Heart right ventricle (tissue), 16 donors: ENCODE results near the gene AASS. TPM values are rescaled to one million over a fixed set of nuclear protein-coding genes. Genes with fewer than 3 reads are reported as not detected.

Experiments used
- ATAC-seq, 8 donors: fragments of 200-7000 bp; cut with Tn5 transposase; one replicate each; pipeline ENCODE4 v1.9.1; 2020; ENCODE audit warnings: mild to moderate bottlenecking in 8 of 8, moderate library complexity in 8 of 8, moderate number of reproducible peaks in 1 of 8
- DNase-seq, 2 donors: peaks; one replicate each; pipeline ENCODE4 v3.0.0-alpha.2; 2020
- H3K27ac ChIP-seq, 10 donors: fragments of 200-600 bp; sonication (generic) in 2 of 10; one replicate each; pipeline versions ENCODE4 v1.5.0 to v1.8.0; 2020 to 2022; ENCODE audit warnings: mild to moderate bottlenecking in 3 of 10
- H3K27me3 ChIP-seq, 7 donors: fragments of 200-600 bp; one replicate each; pipeline ENCODE4 v1.8.0; 2021 to 2022; ENCODE audit warnings: mild to moderate bottlenecking in 2 of 7
- H3K36me3 ChIP-seq, 9 donors: fragments of 200-600 bp; sonication (generic) in 1 of 9; one replicate each; pipeline versions ENCODE4 v1.5.0 to v1.8.0; 2020 to 2022; ENCODE audit warnings: mild to moderate bottlenecking in 2 of 9
- H3K4me1 ChIP-seq, 9 donors: fragments of 200-600 bp; sonication (generic) in 1 of 9; one replicate each; pipeline versions ENCODE4 v1.5.0 to v1.8.0; 2020 to 2022; ENCODE audit warnings: mild to moderate bottlenecking in 4 of 9
- H3K4me3 ChIP-seq, 10 donors: fragments of 200-600 bp; sonication (generic) in 2 of 10; one replicate each; pipeline versions ENCODE4 v1.5.0 to v1.8.0; 2020 to 2022; ENCODE audit warnings: mild to moderate bottlenecking in 7 of 10, moderate library complexity in 2 of 10
- H3K9me3 ChIP-seq, 11 donors: fragments of 200-600 bp in 10 of 11; sonication (generic) in 2 of 11; one replicate each; pipeline versions ENCODE4 v1.5.0 to v1.8.0; 2013 to 2022; ENCODE audit warnings: mild to moderate bottlenecking in 2 of 11, control low read depth in 1 of 11, moderate library complexity in 1 of 11
- WGBS, 2 donors: extraction: QIAGEN DNeasy Blood & Tissue Kit; methylation state at CpG; one replicate each; pipeline ENCODE4 v1.1.7; 2013; ENCODE audit warnings: inconsistent platforms in 1 of 2; 5-methylcytosine and 5-hydroxymethylcytosine counted together
- intact Hi-C, 10 donors: fragments of 100-400 bp; cut with DNase I; formaldehyde crosslinking; loops; one replicate each; pipeline versions ENCODE4 v1.11.1 to v1.14.2; 2022
- polyA plus RNA-seq, 2 donors: library from polyadenylated mRNA; stranded (reverse); fragments of 200-250 nt; gene quantifications; one replicate each; pipeline ENCODE4 v1.2.3, GENCODE V29; 2013
- total RNA-seq, 10 donors: library from RNA; stranded (reverse); fragmentation: NEBNext Ultra II Directional in 3 of 10; extraction: Animal tissue kit (Norgen Biotek cat#: 25700) in 3 of 10; gene quantifications; one replicate each; pipeline versions ENCODE4 v1.2.1 to v1.2.4, GENCODE V29; 2021 to 2023
- TF ChIP-seq, protein P1 (sequence below), 9 donors: fragments of 200-600 bp; sonication (generic) in 2 of 9; IDR thresholded peaks; one replicate each; pipeline versions ENCODE4 v1.5.0 to v1.8.0; 2021 to 2022; ENCODE audit warnings: antibody characterized with exemption in 9 of 9, mild to moderate bottlenecking in 5 of 9, moderate library complexity in 1 of 9
- donor health status: Arrhythmogenic right ventricular cardiomyopathy.
- donor health status: ischemic (EF 13 %, LVEDD 7.1; RV severe dilation, severe dysfunction).
- donor health status: healthy with polysubstance abuse.
- donor health status: DM: no; HTN: yes; CAD: no.
- donor health status: DM: no; HTN: no; CAD: no.
- donor health status: ischemic (EF 25% LVEDD 6.9; RV normal size, moderate dysfunction).
- donor health status: ischemic (EF 25% LVEDD 5.7; RV mildly dilated, moderate dysfunction).
- donor health status: healthy.
- donor health status: DM: yes; HTN: yes; CAD: no.
- donor health status: Ischemic cardiomyopathy.
- donor health status: ischemic (EF 35%, LVEDD 5.7; RV mildly dilated, moderate dysfunction).
- donor health status: nonischemic (EF 11% LVEDD 7.7; RV severe dilation, severe dysfunction).
- donor health status: DM: yes; HTN: yes; CAD: no.
- donor health status: PGD.
- donor health status: ischemic (EF 29% LVEDD 5.4; RV normal size, mild dysfunction).
- donor health status: nonischemic (EF 23%, LVEDD 6.1; RV moderate dilation, normal function).

The AASS gene
- total and polyA plus RNA-seq, 12 donors: 14.6 to 48.1 (median 29.1) TPM

- Histone ChIP-seq H3K4me3 (no peak overlapping the region), H3K27me3 (peaks cover 0 to 6% (median 0%) of the 10 kb centered on the region in 7 donors), H3K4me1 (no peaks in the 10 kb centered on the region), H3K36me3 (no peaks in the 10 kb centered on the region), H3K9me3 (no peaks in the 10 kb centered on the region), H3K27ac (no peak overlapping the region)
- ATAC-seq: no peak
- intact Hi-C loops: no loop called here
- no peak for DNase-seq
- TF ChIP-seq, protein P1, sequence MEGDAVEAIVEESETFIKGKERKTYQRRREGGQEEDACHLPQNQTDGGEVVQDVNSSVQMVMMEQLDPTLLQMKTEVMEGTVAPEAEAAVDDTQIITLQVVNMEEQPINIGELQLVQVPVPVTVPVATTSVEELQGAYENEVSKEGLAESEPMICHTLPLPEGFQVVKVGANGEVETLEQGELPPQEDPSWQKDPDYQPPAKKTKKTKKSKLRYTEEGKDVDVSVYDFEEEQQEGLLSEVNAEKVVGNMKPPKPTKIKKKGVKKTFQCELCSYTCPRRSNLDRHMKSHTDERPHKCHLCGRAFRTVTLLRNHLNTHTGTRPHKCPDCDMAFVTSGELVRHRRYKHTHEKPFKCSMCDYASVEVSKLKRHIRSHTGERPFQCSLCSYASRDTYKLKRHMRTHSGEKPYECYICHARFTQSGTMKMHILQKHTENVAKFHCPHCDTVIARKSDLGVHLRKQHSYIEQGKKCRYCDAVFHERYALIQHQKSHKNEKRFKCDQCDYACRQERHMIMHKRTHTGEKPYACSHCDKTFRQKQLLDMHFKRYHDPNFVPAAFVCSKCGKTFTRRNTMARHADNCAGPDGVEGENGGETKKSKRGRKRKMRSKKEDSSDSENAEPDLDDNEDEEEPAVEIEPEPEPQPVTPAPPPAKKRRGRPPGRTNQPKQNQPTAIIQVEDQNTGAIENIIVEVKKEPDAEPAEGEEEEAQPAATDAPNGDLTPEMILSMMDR (IDR thresholded peaks at IDR 0.05): no peak
- 90 to 91% methylated on average over 1 of the region's 1 CpG for WGBS, 2 donors
These were observed 108.2 kb downstream of the AASS start for GRCh38 chr7:122035876-122036275.

DNA sequence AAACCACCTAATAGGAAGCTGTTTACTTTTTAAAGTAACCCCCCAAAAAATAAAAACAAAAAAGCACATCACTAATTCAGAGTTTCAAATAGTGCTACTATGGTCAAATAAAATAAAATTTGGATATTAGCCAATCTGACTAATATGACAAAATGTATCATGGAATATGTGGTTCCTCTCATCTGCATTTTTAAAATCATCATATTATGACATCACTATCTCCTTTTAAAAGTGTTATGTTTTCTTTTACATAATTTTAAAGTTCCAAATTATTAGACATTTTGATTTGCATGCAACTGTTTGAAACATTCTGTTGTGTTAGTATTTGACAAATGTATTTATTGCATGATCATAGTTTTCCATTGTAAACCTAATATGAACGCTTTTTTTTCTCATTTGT lies 110.4 kb downstream of the AASS start:
- WGBS, 2 donors: 85 to 91% methylated on average over 1 of the region's 1 CpG
- no peak for ATAC-seq
- H3K27ac ChIP-seq: no peak overlapping the region
- H3K27me3 ChIP-seq: peaks cover 0 to 6% (median 0%) of the 10 kb centered on the region in 7 donors
- TF ChIP-seq, protein P1 (IDR thresholded peaks at IDR 0.05): no peak
- no peaks in the 10 kb centered on the region for H3K36me3 ChIP-seq
- H3K4me3 ChIP-seq: no peak overlapping the region
- intact Hi-C loops: no loop called here
- H3K4me1 ChIP-seq: no peaks in the 10 kb centered on the region
- no peaks in the 10 kb centered on the region for H3K9me3 ChIP-seq
- no peak for DNase-seq

DNA sequence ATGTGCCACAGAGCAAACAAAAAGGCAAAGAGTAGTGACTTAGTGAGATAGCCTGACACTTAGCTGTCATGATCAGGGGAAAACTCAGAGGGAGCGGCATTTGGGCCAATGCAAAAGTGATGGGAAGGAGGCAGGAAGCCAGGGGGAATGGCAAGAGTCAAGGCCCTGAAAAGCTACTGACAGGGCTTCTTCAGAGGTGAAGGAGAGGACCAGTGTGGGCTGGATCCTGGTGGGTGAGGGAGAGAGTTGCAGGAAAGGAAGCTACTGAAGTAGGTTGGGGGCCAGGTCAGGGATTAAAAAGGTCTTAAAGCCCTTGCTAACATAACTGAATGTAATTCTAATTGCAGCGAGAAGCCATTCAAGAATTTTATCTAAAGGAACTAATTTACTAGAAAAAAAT lies 117.0 kb downstream of the AASS start:
- intact Hi-C loops: no loop called here
- ATAC-seq: no peak
- no peaks in the 10 kb centered on the region for H3K36me3 ChIP-seq
- H3K4me3 ChIP-seq: no peak overlapping the region
- WGBS, 2 donors: 91 to 99% methylated on average over 2 of the region's 2 CpGs
- DNase-seq: no peak
- TF ChIP-seq, protein P1 (IDR thresholded peaks at IDR 0.05): no peak
- no peaks in the 10 kb centered on the region for H3K9me3 ChIP-seq
- no peaks in the 10 kb centered on the region for H3K4me1 ChIP-seq
- no peaks in the 10 kb centered on the region for H3K27me3 ChIP-seq
- H3K27ac ChIP-seq: no peak overlapping the region

Other genes with a start within 250 kb of the AASS start
- not detected for gene FEZF1, start 160.5 kb upstream of the AASS start, total RNA-seq
- gene FEZF1, start 160.5 kb upstream of the AASS start, polyA plus RNA-seq: not detected